Measurements from ENCODE around the gene TFF2.

TFF2 gene

GRCh38 chr21:42350927-42351426 lies at the start of gene TFF2:
Gene TFF2 (minus strand): TSS chr21:42350994. CDS start chr21:42350957, 37 bp downstream.
- Mint-ChIP-seq H3K4me3 (no peak within 1 kb of the TSS), H3K9me3 (peaks cover 9 to 26% of the 10 kb centered on the region in 2 donors), H3K27me3 (no peaks in the 10 kb centered on the region), H3K4me1 (no peaks in the 10 kb centered on the region), H3K27ac (no peak within 1 kb of the TSS)
- ATAC-seq: no peak
- no peak for DNase-seq

GRCh38 chr21:42400525-42400924 lies 49.7 kb upstream of the TFF2 start:
- DNase-seq (no peak), ATAC-seq (peak; percentile 40)
- no peak overlapping the region for H3K27ac Mint-ChIP-seq
- H3K27me3 Mint-ChIP-seq: no peaks in the 10 kb centered on the region
- H3K9me3 Mint-ChIP-seq: peaks cover 9 to 12% of the 10 kb centered on the region in 2 donors
- peak overlapping the region; percentile 40 to 54 for H3K4me3 Mint-ChIP-seq
- H3K4me1 Mint-ChIP-seq: peaks cover 80% of the 10 kb centered on the region

- Mint-ChIP-seq H3K4me3 (peak overlapping the region; percentile 49 to 51), H3K9me3 (peaks cover 9 to 12% of the 10 kb centered on the region in 2 donors), H3K27me3 (no peaks in the 10 kb centered on the region), H3K27ac (peak overlapping the region in 1 of 2 donors; percentile 3), H3K4me1 (peaks cover 92% of the 10 kb centered on the region)
- ATAC-seq (no peak), DNase-seq (no peak)
Observed at GRCh38 chr21:42398436-42399028, 47.7 kb upstream of the TFF2 start.

- H3K27ac Mint-ChIP-seq: peak overlapping the region in 1 of 2 donors; percentile 20
- H3K9me3 Mint-ChIP-seq: peaks cover 9 to 12% of the 10 kb centered on the region in 2 donors
- peak overlapping the region; percentile 20 to 56 for H3K4me3 Mint-ChIP-seq
- ATAC-seq (peak; percentile 23), DNase-seq (no peak)
- no peaks in the 10 kb centered on the region for H3K27me3 Mint-ChIP-seq
- H3K4me1 Mint-ChIP-seq: peaks cover 94% of the 10 kb centered on the region
Observed at GRCh38 chr21:42397746-42398394, 47.1 kb upstream of the TFF2 start.

- ATAC-seq (no peak), DNase-seq (no peak)
- H3K4me3 Mint-ChIP-seq: peak overlapping the region; percentile 4 to 56
- H3K27me3 Mint-ChIP-seq: no peaks in the 10 kb centered on the region
- H3K9me3 Mint-ChIP-seq: peaks cover 7 to 9% of the 10 kb centered on the region in 2 donors
- H3K27ac Mint-ChIP-seq: no peak overlapping the region
- peaks cover 94% of the 10 kb centered on the region for H3K4me1 Mint-ChIP-seq
Observed at GRCh38 chr21:42396799-42397745, 46.3 kb upstream of the TFF2 start.

GRCh38 chr21:42395905-42396651 lies 45.3 kb upstream of the TFF2 start, which contains the start of gene TMPRSS3:
Gene TMPRSS3 (minus strand): TSS chr21:42396052. CDS start chr21:42395417, 635 bp downstream.
- Mint-ChIP-seq H3K4me3 (no peak within 1 kb of the TSS), H3K27ac (no peak within 1 kb of the TSS), H3K4me1 (peaks cover 94% of the 10 kb centered on the region), H3K27me3 (no peaks in the 10 kb centered on the region), H3K9me3 (no peaks in the 10 kb centered on the region)
- DNase-seq (no peak), ATAC-seq (no peak)

GRCh38 chr21:42395302-42395701 lies 44.5 kb upstream of the TFF2 start:
- no peak for ATAC-seq
- no peak overlapping the region for H3K4me3 Mint-ChIP-seq
- peaks cover 94% of the 10 kb centered on the region for H3K4me1 Mint-ChIP-seq
- no peak overlapping the region for H3K27ac Mint-ChIP-seq
- H3K27me3 Mint-ChIP-seq: no peaks in the 10 kb centered on the region
- DNase-seq: no peak
- no peaks in the 10 kb centered on the region for H3K9me3 Mint-ChIP-seq

- ATAC-seq (peak; percentile 58), DNase-seq (peak in 1 of 2 donors; percentile 35)
- peaks cover 91% of the 10 kb centered on the region for H3K4me1 Mint-ChIP-seq
- H3K9me3 Mint-ChIP-seq: no peaks in the 10 kb centered on the region
- H3K27me3 Mint-ChIP-seq: no peaks in the 10 kb centered on the region
- H3K4me3 Mint-ChIP-seq: peak overlapping the region; percentile 61 to 64
- peak overlapping the region; percentile 9 to 66 for H3K27ac Mint-ChIP-seq
Observed at GRCh38 chr21:42393443-42393950, 42.7 kb upstream of the TFF2 start.

GRCh38 chr21:42392731-42393442 lies 42.1 kb upstream of the TFF2 start:
- no peaks in the 10 kb centered on the region for H3K27me3 Mint-ChIP-seq
- peak overlapping the region; percentile 61 to 64 for H3K4me3 Mint-ChIP-seq
- no peaks in the 10 kb centered on the region for H3K9me3 Mint-ChIP-seq
- peaks cover 91% of the 10 kb centered on the region for H3K4me1 Mint-ChIP-seq
- peak; percentile 95 for ATAC-seq
- peak overlapping the region; percentile 9 to 66 for H3K27ac Mint-ChIP-seq
- DNase-seq: peak in 1 of 2 donors; percentile 29

GRCh38 chr21:42391297-42391696 lies 40.5 kb upstream of the TFF2 start:
- ATAC-seq: no peak
- DNase-seq: no peak
- H3K4me3 Mint-ChIP-seq: no peak overlapping the region
- no peaks in the 10 kb centered on the region for H3K9me3 Mint-ChIP-seq
- peaks cover 90% of the 10 kb centered on the region for H3K4me1 Mint-ChIP-seq
- no peaks in the 10 kb centered on the region for H3K27me3 Mint-ChIP-seq
- H3K27ac Mint-ChIP-seq: no peak overlapping the region

- DNase-seq: no peak
- no peak for ATAC-seq
- Mint-ChIP-seq H3K4me1 (peaks cover 87% of the 10 kb centered on the region), H3K9me3 (no peaks in the 10 kb centered on the region), H3K4me3 (no peak overlapping the region), H3K27me3 (no peaks in the 10 kb centered on the region), H3K27ac (no peak overlapping the region)
Observed at GRCh38 chr21:42390696-42391095, 39.9 kb upstream of the TFF2 start.

- ATAC-seq: no peak
Observed at GRCh38 chr21:42390193-42390592, 39.4 kb upstream of the TFF2 start.

GRCh38 chr21:42389449-42389835 lies 38.6 kb upstream of the TFF2 start:
- H3K9me3 Mint-ChIP-seq: no peaks in the 10 kb centered on the region
- peak overlapping the region in 1 of 2 donors; percentile 14 for H3K27ac Mint-ChIP-seq
- no peak overlapping the region for H3K4me3 Mint-ChIP-seq
- no peak for DNase-seq
- ATAC-seq: no peak
- peaks cover 84% of the 10 kb centered on the region for H3K4me1 Mint-ChIP-seq
- H3K27me3 Mint-ChIP-seq: no peaks in the 10 kb centered on the region

More at GRCh38 chr21:42390193-42390592, 39.4 kb upstream of the TFF2 start:
- no peak for DNase-seq
- no peak overlapping the region for H3K27ac Mint-ChIP-seq
- H3K9me3 Mint-ChIP-seq: no peaks in the 10 kb centered on the region
- H3K27me3 Mint-ChIP-seq: no peaks in the 10 kb centered on the region
- H3K4me3 Mint-ChIP-seq: no peak overlapping the region
- peaks cover 87% of the 10 kb centered on the region for H3K4me1 Mint-ChIP-seq

- Mint-ChIP-seq H3K27me3 (no peaks in the 10 kb centered on the region), H3K27ac (no peak overlapping the region), H3K4me1 (peaks cover 81% of the 10 kb centered on the region), H3K4me3 (no peak overlapping the region), H3K9me3 (no peaks in the 10 kb centered on the region)
- ATAC-seq (no peak), DNase-seq (no peak)
Observed at GRCh38 chr21:42388740-42389448, 38.1 kb upstream of the TFF2 start.

Measured in stimulated activated naive CD8-positive, alpha-beta T cell treated with anti-CD3 and anti-CD28 coated beads, Interleukin-15, amount 100 ng/mL, for 72 hours (primary cell).